IMR-90 (cell line): ENCODE measurements around the gene SLC35G6. TPM values are rescaled to one million over a fixed set of nuclear protein-coding genes. Genes with fewer than 3 reads are reported as not detected.

Source experiments
- ATAC-seq: fragments of 200-7000 bp; cut with Tn5 transposase; 2 replicates; pipeline ENCODE4 v1.9.1; 2020; ENCODE audit warnings: low read depth, mild to moderate bottlenecking, moderate library complexity
- BruUV-seq: library from RNA; stranded (reverse); fragments of 400-500 nt; replicated peaks from 2 replicates; lab custom pipeline; 2021; lab: Mats Ljungman, UMichigan
- CTCF ChIA-PET: fragments of 300-600 bp; formaldehyde crosslinking; extraction: SDS; loops from one replicate; lab custom pipeline; 2021; ENCODE audit warnings: antibody characterized with exemption; lab: Yijun Ruan, JAX
- POLR2A ChIA-PET: fragments of 300-600 bp; sonication (Branson Sonifier 250); formaldehyde crosslinking; loops from one replicate; lab custom pipeline; 2022; ENCODE audit warnings: antibody characterized with exemption; ENCODE audit not compliant: unreplicated experiment; lab: Charles Lee
- DNase-seq: peaks from one replicate; pipeline ENCODE4 v3.0.0; 2013
- H2AFZ ChIP-seq: replicated peaks from 2 replicates; pipeline ENCODE3; 2013; ENCODE audit warnings: low read length, mild to moderate bottlenecking; ENCODE audit not compliant: poor library complexity
- H2AK5ac ChIP-seq: 2 replicates; pipeline ENCODE4 v1.6.1; 2013; ENCODE audit warnings: low read depth, low read length, inconsistent platforms
- H2AK9ac ChIP-seq: replicated peaks from 2 replicates; pipeline ENCODE3; 2013; ENCODE audit warnings: mild to moderate bottlenecking, low read depth, low read length, moderate library complexity; ENCODE audit not compliant: poor library complexity
- H2BK120ac ChIP-seq: 2 replicates; pipeline ENCODE4 v1.6.1; 2013; ENCODE audit warnings: low read depth, low read length, inconsistent platforms
- H2BK15ac ChIP-seq: 3 replicates; pipeline ENCODE4 v1.6.1; 2013; ENCODE audit warnings: low read depth, low read length, inconsistent platforms
- H2BK20ac ChIP-seq: 2 replicates; pipeline ENCODE4 v1.6.1; 2013; ENCODE audit warnings: low read depth, mild to moderate bottlenecking, inconsistent platforms, low read length, moderate library complexity
- H2BK5ac ChIP-seq: 2 replicates; pipeline ENCODE4 v1.6.1; 2013; ENCODE audit warnings: mild to moderate bottlenecking, low read depth, low read length, inconsistent platforms; ENCODE audit not compliant: poor library complexity, severe bottlenecking
- H3K14ac ChIP-seq: replicated peaks from 2 replicates; pipeline ENCODE4 v1.6.1; 2013; ENCODE audit warnings: low read depth, low read length, inconsistent platforms
- H3K18ac ChIP-seq: 2 replicates; pipeline ENCODE4 v1.6.1; 2013; ENCODE audit warnings: low read depth, low read length, control low read depth
- H3K23ac ChIP-seq: 2 replicates; pipeline ENCODE4 v1.6.1; 2013; ENCODE audit warnings: low read depth, low read length, inconsistent platforms
- H3K27ac ChIP-seq: 2 replicates; pipeline ENCODE4 v1.5.1; 2013; ENCODE audit warnings: mild to moderate bottlenecking, control low read depth, low read length; ENCODE audit not compliant: insufficient read depth
- H3K27me3 ChIP-seq: 2 replicates; pipeline ENCODE4 v1.6.1; 2013; ENCODE audit warnings: low read length; ENCODE audit not compliant: control insufficient read depth, insufficient read depth
- H3K36me3 ChIP-seq: 2 replicates; pipeline ENCODE4 v1.6.1; 2013; ENCODE audit warnings: low read length, mixed read lengths; ENCODE audit not compliant: control insufficient read depth, insufficient read depth
- H3K4ac ChIP-seq: 2 replicates; pipeline ENCODE4 v1.6.1; 2013; ENCODE audit warnings: low read depth, low read length, inconsistent platforms
- H3K4me1 ChIP-seq: 2 replicates; pipeline ENCODE4 v1.6.1; 2013; ENCODE audit warnings: low read length, mixed read lengths; ENCODE audit not compliant: control insufficient read depth, insufficient read depth
- H3K4me2 ChIP-seq: 2 replicates; pipeline ENCODE4 v1.6.1; 2013; ENCODE audit warnings: low read depth, mild to moderate bottlenecking, control low read depth, low read length, moderate library complexity
- H3K4me3 ChIP-seq: 2 replicates; pipeline ENCODE4 v1.5.1; 2013; ENCODE audit warnings: low read depth, mild to moderate bottlenecking, control low read depth, low read length, moderate library complexity; ENCODE audit not compliant: insufficient read depth
- H3K56ac ChIP-seq: 2 replicates; pipeline ENCODE4 v1.6.1; 2013; ENCODE audit warnings: low read length, inconsistent platforms; ENCODE audit not compliant: insufficient read depth; ENCODE audit errors: extremely low read depth
- H3K79me1 ChIP-seq, 2 experiments: 2 replicates each; pipeline ENCODE4 v1.6.1; 2013; ENCODE audit warnings: low read length in 2 of 2, inconsistent platforms in 1 of 2, low read depth in 1 of 2
- H3K9ac ChIP-seq: 2 replicates; pipeline ENCODE4 v1.6.1; 2013; ENCODE audit warnings: low read depth, low read length, control low read depth
- H3K9me1 ChIP-seq: 2 replicates; pipeline ENCODE4 v1.6.1; 2013; ENCODE audit warnings: low read length, inconsistent platforms; ENCODE audit not compliant: insufficient read depth
- H3K9me3 ChIP-seq: 2 replicates; pipeline ENCODE4 v1.6.1; 2013; ENCODE audit warnings: low read length; ENCODE audit not compliant: control insufficient read depth, insufficient read depth
- H4K20me1 ChIP-seq: 2 replicates; pipeline ENCODE4 v1.6.1; 2013; ENCODE audit warnings: low read length, inconsistent platforms; ENCODE audit not compliant: insufficient read depth
- H4K5ac ChIP-seq: 2 replicates; pipeline ENCODE4 v1.6.1; 2013; ENCODE audit warnings: mild to moderate bottlenecking, low read depth, low read length, control low read depth
- H4K8ac ChIP-seq, 2 experiments: 2 replicates each; pipeline ENCODE4 v1.6.1; 2013; ENCODE audit warnings: low read depth in 2 of 2, low read length in 2 of 2, control low read depth in 1 of 2, inconsistent platforms in 1 of 2
- H4K91ac ChIP-seq: 2 replicates; pipeline ENCODE4 v1.6.1; 2013; ENCODE audit warnings: low read depth, low read length, inconsistent platforms; ENCODE audit not compliant: insufficient read depth
- RCOR1 ChIP-seq: IDR thresholded peaks from 2 replicates; pipeline ENCODE4 v1.6.1; 2012; ENCODE audit warnings: mild to moderate bottlenecking, low read length, improper control_type of control experiment; ENCODE audit not compliant: insufficient replicate concordance
- WGBS, 2 experiments: methylation state at CpG; one replicate each; pipeline versions ENCODE4 v1.1.5 to v1.1.7; 2013; ENCODE audit warnings: missing lambda C conversion rate in 2 of 2; ENCODE audit not compliant: insufficient read length in 1 of 2; ENCODE audit errors: extremely low coverage in 2 of 2; 5-methylcytosine and 5-hydroxymethylcytosine counted together
- dilution Hi-C: fragments of 300-500 bp; cut with HindIII; formaldehyde crosslinking; loops from one replicate; pipeline ENCODE4 v1.14.3; 2018; ENCODE audit warnings: low sequenced_read_pairs; ENCODE audit not compliant: unreplicated experiment
- in situ Hi-C: fragments of 300-500 bp; cut with MboI; formaldehyde crosslinking; loops from 3 replicates; pipeline ENCODE4 v1.14.3; 2019; ENCODE audit warnings: low sequenced_read_pairs, inconsistent platforms, mixed read lengths
- intact Hi-C: fragments of 100-400 bp; cut with micrococcal nuclease; formaldehyde crosslinking; loops from 2 replicates; pipeline ENCODE4 v1.10.0; 2022
- polyA plus RNA-seq, 3 experiments: library from polyadenylated mRNA; depleted of rRNA; stranded (reverse); fragments of >200 nt; gene quantifications; 2 replicates each; pipeline ENCODE4 v1.2.3, GENCODE V29; 2012; ENCODE audit warnings: low replicate concordance in 1 of 3
- total RNA-seq: library from RNA; depleted of rRNA; stranded (reverse); fragments of >200 nt; gene quantifications from 2 replicates; pipeline ENCODE4 v1.2.3, GENCODE V29; 2012

Gene SLC35G6
- total and polyA plus RNA-seq, 2 of the 4 experiments (the other 2 are of a cell fraction): not detected

- Histone ChIP-seq H4K8ac (no peak overlapping the region), H2BK15ac (no peak overlapping the region), H3K56ac (no peak overlapping the region), H2AK5ac (no peak overlapping the region), H3K4me3 (no peak overlapping the region), H3K27me3 (no peaks in the 10 kb centered on the region; the same call in 1 of the 2 replicates), H3K9me1 (no peaks in the 10 kb centered on the region), H2BK5ac (no peak overlapping the region), H4K20me1 (no peaks in the 10 kb centered on the region; the same call in 1 of the 2 replicates), H3K14ac (no peak overlapping the region), H3K4me2 (no peak overlapping the region), H3K4me1 (no peaks in the 10 kb centered on the region), H3K18ac (no peak overlapping the region), H4K5ac (no peak overlapping the region), H3K4ac (no peak overlapping the region), H2AFZ (no peak overlapping the region), H3K9ac (no peak overlapping the region), H3K9me3 (no peaks in the 10 kb centered on the region), H3K23ac (no peak overlapping the region), H3K27ac (no peak overlapping the region), H2BK20ac (no peak overlapping the region), H2AK9ac (no peak overlapping the region), H3K36me3 (no peaks in the 10 kb centered on the region), H4K91ac (no peak overlapping the region), H3K79me1 (peaks cover 0 to 2% of the 10 kb centered on the region in 2 experiments; a peak in 1 of 4 replicates), H2BK120ac (no peak overlapping the region)
- no peak for TF ChIP-seq RCOR1
- DNase-seq (no peak), ATAC-seq (no peak)
- BruUV-seq: no TSS peak
- intact Hi-C loops: no loop called here
- ChIA-PET POLR2A (no interaction called here), CTCF (no interaction called here)
- in situ Hi-C loops: no loop called here
- dilution Hi-C loops: no loop called here
- 90% methylated on average over 7 of the region's 11 CpGs; no CpG with 5 or more reads in 1 of the 2 experiments for WGBS, 2 experiments
Measured at GRCh38 chr17:7432296-7432695, 49.0 kb upstream of the SLC35G6 start.
